Panc1 (cell line): ENCODE results near the gene LMAN1L. TPM values are rescaled to one million over a fixed set of nuclear protein-coding genes. Genes with fewer than 3 reads are reported as not detected.

Experiments
- ATAC-seq: fragments of 200-7000 bp; cut with Tn5 transposase; 2 replicates; pipeline ENCODE4 v1.9.1; 2020; ENCODE audit warnings: mild to moderate bottlenecking, moderate library complexity
- BruUV-seq: library from RNA; stranded (reverse); fragments of 400-500 nt; replicated peaks from 2 replicates; lab custom pipeline; 2021; lab: Mats Ljungman, UMichigan
- CTCF ChIA-PET: fragments of 300-600 bp; sonication (Branson Sonifier 250); formaldehyde crosslinking; loops from one replicate; lab custom pipeline; 2022; ENCODE audit warnings: antibody characterized with exemption; lab: Charles Lee
- POLR2A ChIA-PET: fragments of 300-600 bp; sonication (Branson Sonifier 250); formaldehyde crosslinking; loops from one replicate; lab custom pipeline; 2022; ENCODE audit warnings: antibody characterized with exemption; lab: Charles Lee
- DNase-seq: peaks from one replicate; pipeline ENCODE4 v3.0.0-alpha.2; 2010; ENCODE audit warnings: low read depth, low spot score
- H3K27ac ChIP-seq: 2 replicates; pipeline ENCODE4 v1.5.1; 2011; ENCODE audit warnings: mild to moderate bottlenecking, low read length, inconsistent platforms
- H3K27me3 ChIP-seq: fragments of 200-500 bp; sonication (Bioruptor generic); 2 replicates; pipeline ENCODE4 v1.6.0; 2014; ENCODE audit warnings: low read length, inconsistent platforms; ENCODE audit not compliant: control insufficient read depth, insufficient read depth
- H3K36me3 ChIP-seq: fragments of 200-500 bp; sonication (Bioruptor generic); 2 replicates; pipeline ENCODE4 v1.5.1; 2014; ENCODE audit warnings: inconsistent platforms, mild to moderate bottlenecking, low read length, moderate library complexity; ENCODE audit not compliant: control insufficient read depth, insufficient read depth
- H3K4me1 ChIP-seq: 2 replicates; pipeline ENCODE4 v1.5.1; 2011; ENCODE audit warnings: inconsistent platforms, mild to moderate bottlenecking, low read length, moderate library complexity; ENCODE audit not compliant: control insufficient read depth, insufficient read depth
- H3K4me3 ChIP-seq, 2 experiments: 2 replicates each; pipeline ENCODE4 v1.5.1; 2011 to 2012; ENCODE audit warnings: low read depth in 2 of 2, low read length in 2 of 2, mild to moderate bottlenecking in 2 of 2, inconsistent platforms in 1 of 2, moderate library complexity in 1 of 2
- H3K9me3 ChIP-seq: fragments of 200-500 bp; sonication (Bioruptor generic); 2 replicates; pipeline ENCODE4 v1.5.1; 2014; ENCODE audit warnings: low read depth, mild to moderate bottlenecking, inconsistent platforms, low read length, moderate library complexity; ENCODE audit not compliant: control insufficient read depth, insufficient read depth
- POLR2AphosphoS5 ChIP-seq: IDR thresholded peaks from 2 replicates; pipeline ENCODE4 v1.6.1; 2012; ENCODE audit warnings: mild to moderate bottlenecking, low read depth, low read length, moderate library complexity
- SIN3A ChIP-seq: IDR thresholded peaks from 2 replicates; pipeline ENCODE4 v1.6.1; 2012; ENCODE audit warnings: low read depth, mild to moderate bottlenecking, low read length, moderate library complexity, borderline replicate concordance; ENCODE audit not compliant: insufficient read depth
- TCF7L2 ChIP-seq: IDR thresholded peaks from 2 replicates; pipeline ENCODE4 v1.6.1; 2011; ENCODE audit warnings: mild to moderate bottlenecking, low read depth, low read length, inconsistent platforms
- in situ Hi-C: cut with HindIII; loops from 2 replicates; pipeline ENCODE4 v1.10.0; 2016; ENCODE audit warnings: low sequenced_read_pairs, low pct_unique_long_range_greater_than_20kb
- intact Hi-C: fragments of 100-400 bp; cut with micrococcal nuclease; formaldehyde crosslinking; loops from one replicate; pipeline ENCODE4 v1.10.0; 2022; ENCODE audit not compliant: unreplicated experiment
- total RNA-seq: library from RNA; stranded (reverse); gene quantifications from one replicate; pipeline ENCODE4 v1.2.1, GENCODE V29; 2021; ENCODE audit not compliant: unreplicated experiment
- TF ChIP-seq, protein P1 (sequence below): fragments of 450-650 bp; IDR thresholded peaks from 2 replicates; pipeline ENCODE4 v1.5.1; 2017; ENCODE audit warnings: mild to moderate bottlenecking
- TF ChIP-seq, protein P2 (sequence below), 2 experiments: IDR thresholded peaks; 2 replicates each; pipeline ENCODE4 v1.6.1; 2011 to 2012; ENCODE audit warnings: low read depth in 2 of 2, control low read depth in 1 of 2, low read length in 1 of 2, mild to moderate bottlenecking in 1 of 2, moderate library complexity in 1 of 2; ENCODE audit not compliant: insufficient read depth in 1 of 2

LMAN1L gene
- total RNA-seq, 1 experiment from 2014 or later = not detected

DNA sequence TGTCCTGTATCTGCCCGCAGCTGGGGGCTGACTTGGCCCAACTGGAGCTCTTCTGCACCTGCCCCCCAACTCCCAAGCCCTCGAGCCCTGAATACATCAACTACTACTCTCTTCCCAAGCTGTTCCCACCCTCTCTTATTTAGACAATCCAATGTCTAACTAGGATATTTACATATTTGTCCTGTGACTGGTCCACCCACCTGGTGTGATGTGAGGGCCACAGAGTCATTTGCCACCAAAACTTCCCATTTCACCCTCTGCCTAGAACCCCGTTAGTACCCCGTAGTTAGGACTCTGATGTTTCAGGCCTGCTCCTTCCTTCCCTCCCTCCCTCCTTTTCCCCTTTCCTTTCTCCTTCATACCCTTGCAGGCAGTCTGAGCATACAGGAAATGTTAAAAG is 20.2 kb downstream of the LMAN1L start:
- ChIA-PET CTCF (no interaction called here), POLR2A (no interaction called here)

GRCh38 chr15:74833376-74834107 is 20.9 kb downstream of the LMAN1L start:
- Histone ChIP-seq H3K27ac (no peak overlapping the region), H3K9me3 (no peaks in the 10 kb centered on the region), H3K36me3 (no peaks in the 10 kb centered on the region; the same call in 1 of the 2 replicates), H3K4me3 (no peak overlapping the region), H3K27me3 (no peaks in the 10 kb centered on the region), H3K4me1 (no peaks in the 10 kb centered on the region; the same call in 1 of the 2 replicates)
- intact Hi-C loops = loop anchor here (10.0 kb wide), 1 partner anchor 59 kb away; no protein-coding TSS in a partner anchor
- POLR2A ChIA-PET = interaction anchor here (0.6 to 0.7 kb wide), 2 partner anchors 13 to 28 kb away, joined by 5 to 6 read pairs; no protein-coding TSS in a partner anchor
- ATAC-seq (no peak), DNase-seq (no peak)
- CTCF ChIA-PET = interaction anchor here (0.5 to 0.6 kb wide), 2 partner anchors 33 to 62 kb away, joined by 3 to 5 read pairs; no protein-coding TSS in a partner anchor
- in situ Hi-C loops = no loop called here
- BruUV-seq = no TSS peak
- TF ChIP-seq TCF7L2 = no peak
- no peak for TF ChIP-seq SIN3A
- no peak for TF ChIP-seq POLR2AphosphoS5
- TF ChIP-seq, protein P1, sequence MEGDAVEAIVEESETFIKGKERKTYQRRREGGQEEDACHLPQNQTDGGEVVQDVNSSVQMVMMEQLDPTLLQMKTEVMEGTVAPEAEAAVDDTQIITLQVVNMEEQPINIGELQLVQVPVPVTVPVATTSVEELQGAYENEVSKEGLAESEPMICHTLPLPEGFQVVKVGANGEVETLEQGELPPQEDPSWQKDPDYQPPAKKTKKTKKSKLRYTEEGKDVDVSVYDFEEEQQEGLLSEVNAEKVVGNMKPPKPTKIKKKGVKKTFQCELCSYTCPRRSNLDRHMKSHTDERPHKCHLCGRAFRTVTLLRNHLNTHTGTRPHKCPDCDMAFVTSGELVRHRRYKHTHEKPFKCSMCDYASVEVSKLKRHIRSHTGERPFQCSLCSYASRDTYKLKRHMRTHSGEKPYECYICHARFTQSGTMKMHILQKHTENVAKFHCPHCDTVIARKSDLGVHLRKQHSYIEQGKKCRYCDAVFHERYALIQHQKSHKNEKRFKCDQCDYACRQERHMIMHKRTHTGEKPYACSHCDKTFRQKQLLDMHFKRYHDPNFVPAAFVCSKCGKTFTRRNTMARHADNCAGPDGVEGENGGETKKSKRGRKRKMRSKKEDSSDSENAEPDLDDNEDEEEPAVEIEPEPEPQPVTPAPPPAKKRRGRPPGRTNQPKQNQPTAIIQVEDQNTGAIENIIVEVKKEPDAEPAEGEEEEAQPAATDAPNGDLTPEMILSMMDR = no peak

More for the DNA sequence above, 20.2 kb downstream of the LMAN1L start:
- no peaks in the 10 kb centered on the region for H3K9me3 ChIP-seq
- BruUV-seq = no TSS peak
- no peaks in the 10 kb centered on the region; the same call in 1 of the 2 replicates for H3K36me3 ChIP-seq
- DNase-seq (no peak), ATAC-seq (no peak)
- no peaks in the 10 kb centered on the region; the same call in 1 of the 2 replicates for H3K4me1 ChIP-seq
- intact Hi-C loops = loop anchor here (10.0 kb wide), 1 partner anchor 58 kb away; no protein-coding TSS in a partner anchor
- no peaks in the 10 kb centered on the region for H3K27me3 ChIP-seq
- in situ Hi-C loops = no loop called here
- H3K27ac ChIP-seq = no peak overlapping the region
- no peak overlapping the region for H3K4me3 ChIP-seq
- TF ChIP-seq, protein P2, sequence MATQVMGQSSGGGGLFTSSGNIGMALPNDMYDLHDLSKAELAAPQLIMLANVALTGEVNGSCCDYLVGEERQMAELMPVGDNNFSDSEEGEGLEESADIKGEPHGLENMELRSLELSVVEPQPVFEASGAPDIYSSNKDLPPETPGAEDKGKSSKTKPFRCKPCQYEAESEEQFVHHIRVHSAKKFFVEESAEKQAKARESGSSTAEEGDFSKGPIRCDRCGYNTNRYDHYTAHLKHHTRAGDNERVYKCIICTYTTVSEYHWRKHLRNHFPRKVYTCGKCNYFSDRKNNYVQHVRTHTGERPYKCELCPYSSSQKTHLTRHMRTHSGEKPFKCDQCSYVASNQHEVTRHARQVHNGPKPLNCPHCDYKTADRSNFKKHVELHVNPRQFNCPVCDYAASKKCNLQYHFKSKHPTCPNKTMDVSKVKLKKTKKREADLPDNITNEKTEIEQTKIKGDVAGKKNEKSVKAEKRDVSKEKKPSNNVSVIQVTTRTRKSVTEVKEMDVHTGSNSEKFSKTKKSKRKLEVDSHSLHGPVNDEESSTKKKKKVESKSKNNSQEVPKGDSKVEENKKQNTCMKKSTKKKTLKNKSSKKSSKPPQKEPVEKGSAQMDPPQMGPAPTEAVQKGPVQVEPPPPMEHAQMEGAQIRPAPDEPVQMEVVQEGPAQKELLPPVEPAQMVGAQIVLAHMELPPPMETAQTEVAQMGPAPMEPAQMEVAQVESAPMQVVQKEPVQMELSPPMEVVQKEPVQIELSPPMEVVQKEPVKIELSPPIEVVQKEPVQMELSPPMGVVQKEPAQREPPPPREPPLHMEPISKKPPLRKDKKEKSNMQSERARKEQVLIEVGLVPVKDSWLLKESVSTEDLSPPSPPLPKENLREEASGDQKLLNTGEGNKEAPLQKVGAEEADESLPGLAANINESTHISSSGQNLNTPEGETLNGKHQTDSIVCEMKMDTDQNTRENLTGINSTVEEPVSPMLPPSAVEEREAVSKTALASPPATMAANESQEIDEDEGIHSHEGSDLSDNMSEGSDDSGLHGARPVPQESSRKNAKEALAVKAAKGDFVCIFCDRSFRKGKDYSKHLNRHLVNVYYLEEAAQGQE (IDR thresholded peaks at IDR 0.05; ENCODE audit: insufficient read depth in 1 of 2, low read depth in 2 of 2, low read length in 1 of 2) = no peak
- TF ChIP-seq POLR2AphosphoS5 (no peak), TCF7L2 (no peak), SIN3A (no peak)
- TF ChIP-seq, protein P1 = no peak
